HG02852 (cell line): ENCODE results near the gene KMT5B.

Experiments used
- ATAC-seq: cut with Tn5 transposase; IDR thresholded peaks from one replicate; pipeline ENCODE4 v1.9.1; 2021; ENCODE audit warnings: mild to moderate bottlenecking, moderate library complexity; ENCODE audit not compliant: unreplicated experiment

Gene KMT5B

GRCh38 chr11:68216171-68216938 is 3.3 kb upstream of the KMT5B start:
- ATAC-seq = no peak

GRCh38 chr11:68215524-68216170 is 2.6 kb upstream of the KMT5B start:
- ATAC-seq = no peak

DNA sequence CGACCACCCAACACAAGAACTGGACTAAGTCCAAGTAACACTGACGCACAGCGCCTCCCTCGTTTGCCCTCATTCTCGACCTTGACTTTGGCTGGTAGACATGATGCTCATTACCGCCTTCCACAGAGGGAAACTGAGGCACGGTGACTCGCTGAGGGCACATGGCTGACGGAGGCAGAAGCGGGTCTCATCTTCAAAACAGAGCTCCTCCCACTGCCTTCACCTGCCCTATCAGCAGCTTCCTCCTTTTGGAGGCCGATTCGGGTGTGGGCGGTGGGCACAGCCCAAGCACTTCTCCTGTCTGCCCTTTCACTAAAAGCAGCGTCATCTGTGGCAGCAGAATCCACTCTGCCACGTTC is 2.0 kb upstream of the KMT5B start:
- no peak for ATAC-seq

GRCh38 chr11:68214173-68215086 is 1.3 kb upstream of the KMT5B start:
- ATAC-seq = no peak

GRCh38 chr11:68213555-68214172 is 568 bp upstream of the KMT5B start:
- peak; percentile 46 for ATAC-seq

DNA sequence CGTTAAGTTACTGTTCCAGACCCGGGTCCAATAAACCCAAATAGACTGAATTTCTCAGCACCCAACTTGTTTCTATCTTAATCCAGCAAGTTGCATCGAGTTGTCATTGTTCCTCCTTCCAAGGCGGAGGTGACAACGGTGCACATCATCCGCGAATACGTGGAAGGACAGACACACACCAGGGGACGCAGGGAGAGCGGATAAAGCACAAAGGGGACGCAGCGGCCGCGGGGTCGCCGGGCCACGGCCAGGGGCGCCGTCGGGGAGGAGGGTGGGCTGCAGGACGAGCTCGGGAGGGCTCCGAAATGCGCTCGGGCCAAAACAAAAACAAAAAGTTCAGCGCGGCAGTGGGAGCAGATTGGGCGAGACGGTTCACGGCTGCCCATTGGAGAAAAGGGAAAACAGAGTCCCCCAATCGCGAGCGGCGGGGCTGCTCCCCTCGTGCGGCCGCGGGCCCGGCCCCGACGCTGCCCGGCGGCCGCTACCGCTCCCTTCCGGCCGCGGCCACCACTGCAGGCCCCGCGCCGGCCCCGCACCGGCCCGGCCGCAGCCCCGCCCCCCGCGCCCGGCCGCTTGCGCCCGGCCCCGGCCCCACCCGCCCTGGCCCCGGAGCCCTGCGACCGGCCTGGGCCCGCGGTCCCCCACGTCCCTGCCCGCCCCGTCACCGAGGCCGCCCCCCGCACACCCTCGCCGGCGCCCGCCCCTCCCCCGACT is 518 bp downstream of the KMT5B start:
- ATAC-seq = peak; percentile 46

GRCh38 chr11:68211546-68211945 is 1.6 kb downstream of the KMT5B start:
- ATAC-seq = no peak

- no peak for ATAC-seq
These were observed 6.9 kb downstream of the KMT5B start for GRCh38 chr11:68206211-68206610.

DNA sequence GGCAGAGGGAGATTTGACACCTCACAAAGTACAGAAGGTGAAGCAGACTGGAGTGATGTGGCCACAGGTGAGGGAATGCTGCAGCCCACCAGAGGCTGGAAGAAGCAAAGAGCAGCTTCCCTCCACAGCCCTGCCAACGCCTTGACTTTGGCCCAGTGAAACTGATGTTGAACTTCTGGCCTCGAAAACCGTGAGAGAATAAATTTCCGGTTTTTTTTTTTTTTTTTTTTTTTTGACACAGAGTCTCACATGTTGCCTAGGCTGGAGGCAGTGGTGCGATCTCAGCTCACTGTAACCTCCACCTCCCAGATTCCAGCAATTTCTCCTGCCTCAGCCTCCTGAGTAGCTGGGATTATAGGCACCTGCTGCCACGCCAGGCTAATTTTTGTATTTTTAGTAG is 8.7 kb downstream of the KMT5B start:
- ATAC-seq = no peak

DNA sequence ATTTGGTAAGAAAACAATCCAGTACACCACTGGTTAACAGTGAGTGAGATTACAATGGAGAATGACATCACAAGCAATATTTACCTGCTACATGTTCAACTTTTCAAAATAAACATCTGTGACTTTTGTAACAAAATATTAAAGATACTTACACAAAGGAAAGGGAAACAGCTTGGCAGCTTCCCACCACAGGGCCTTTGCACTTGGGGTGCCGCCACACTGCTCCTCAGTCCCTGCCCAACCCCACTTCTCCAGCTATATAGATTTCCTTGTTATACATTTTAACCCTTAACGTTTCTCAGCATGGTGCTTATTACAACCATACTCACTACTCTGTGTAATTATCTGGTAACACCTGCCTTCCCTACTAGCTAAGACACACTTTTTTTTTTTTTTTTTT is 10.9 kb downstream of the KMT5B start:
- ATAC-seq = no peak

GRCh38 chr11:68201492-68201891 is 11.6 kb downstream of the KMT5B start:
- ATAC-seq = no peak

GRCh38 chr11:68200639-68201038 is 12.5 kb downstream of the KMT5B start:
- ATAC-seq = no peak

DNA sequence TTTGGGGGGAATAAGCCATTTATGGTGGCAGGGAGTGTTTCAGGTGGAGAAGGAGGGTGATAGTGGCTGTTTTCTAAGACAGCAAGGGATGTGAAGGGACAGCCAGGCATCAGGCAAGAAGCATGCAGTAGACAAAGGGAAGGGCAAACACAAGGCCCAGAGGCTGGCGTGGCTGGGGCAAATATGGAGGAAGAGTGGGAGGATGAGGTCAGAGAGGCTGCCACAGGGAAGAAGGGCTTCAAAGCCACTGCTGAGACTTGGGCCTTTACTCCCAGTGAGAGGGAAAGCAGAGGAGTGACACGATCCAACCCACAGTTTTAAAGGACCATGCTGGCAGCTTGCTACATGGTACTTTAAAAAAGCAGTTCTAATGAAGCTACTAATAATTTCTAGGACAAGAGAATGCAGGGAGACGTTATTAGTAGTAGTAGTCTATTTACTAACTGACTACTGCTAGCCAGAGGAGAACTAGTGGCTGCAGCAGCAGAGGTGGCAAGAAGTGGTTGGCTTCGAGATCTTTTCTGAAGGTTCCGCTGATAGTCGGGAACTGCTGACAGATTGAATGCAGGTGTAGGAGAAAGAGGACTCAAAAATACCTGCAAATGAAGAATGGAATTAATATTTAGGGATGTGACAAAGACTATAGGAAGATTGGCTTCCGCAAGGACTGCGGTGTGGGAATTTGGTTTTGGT is 13.7 kb downstream of the KMT5B start:
- ATAC-seq = no peak

- no peak for ATAC-seq
These were observed 16.9 kb downstream of the KMT5B start for GRCh38 chr11:68196219-68196618.

DNA sequence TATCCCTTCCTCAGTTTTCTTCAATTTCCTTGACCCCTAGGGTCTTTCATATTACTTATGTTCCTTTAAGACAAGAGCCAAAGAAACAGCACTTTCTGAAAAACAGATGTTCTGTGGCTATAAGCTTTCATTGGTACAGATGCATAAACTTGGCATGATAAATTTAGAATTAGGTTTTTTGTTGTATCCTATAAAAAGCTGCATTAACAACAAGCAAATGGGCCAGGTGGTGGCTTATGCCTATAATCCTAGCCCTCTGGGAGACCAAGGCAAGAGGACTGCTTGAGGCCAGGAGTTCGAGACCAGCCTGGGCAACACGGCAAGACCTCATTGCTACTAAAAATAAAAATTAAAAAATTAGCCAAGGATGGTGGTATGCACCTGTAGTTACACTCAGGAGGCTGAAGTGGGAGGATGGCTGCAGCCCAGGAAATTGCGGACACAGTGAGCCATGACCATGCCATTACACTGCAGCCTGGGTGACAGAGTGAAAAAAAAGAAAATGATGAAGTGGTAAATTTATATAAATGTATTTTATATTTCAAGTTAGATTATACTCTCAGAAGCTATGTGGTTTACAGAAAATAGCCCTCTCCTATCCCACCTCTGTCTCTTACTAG is 18.3 kb downstream of the KMT5B start:
- no peak for ATAC-seq

- ATAC-seq = no peak
These were observed 20.1 kb downstream of the KMT5B start for GRCh38 chr11:68193018-68193417.

DNA sequence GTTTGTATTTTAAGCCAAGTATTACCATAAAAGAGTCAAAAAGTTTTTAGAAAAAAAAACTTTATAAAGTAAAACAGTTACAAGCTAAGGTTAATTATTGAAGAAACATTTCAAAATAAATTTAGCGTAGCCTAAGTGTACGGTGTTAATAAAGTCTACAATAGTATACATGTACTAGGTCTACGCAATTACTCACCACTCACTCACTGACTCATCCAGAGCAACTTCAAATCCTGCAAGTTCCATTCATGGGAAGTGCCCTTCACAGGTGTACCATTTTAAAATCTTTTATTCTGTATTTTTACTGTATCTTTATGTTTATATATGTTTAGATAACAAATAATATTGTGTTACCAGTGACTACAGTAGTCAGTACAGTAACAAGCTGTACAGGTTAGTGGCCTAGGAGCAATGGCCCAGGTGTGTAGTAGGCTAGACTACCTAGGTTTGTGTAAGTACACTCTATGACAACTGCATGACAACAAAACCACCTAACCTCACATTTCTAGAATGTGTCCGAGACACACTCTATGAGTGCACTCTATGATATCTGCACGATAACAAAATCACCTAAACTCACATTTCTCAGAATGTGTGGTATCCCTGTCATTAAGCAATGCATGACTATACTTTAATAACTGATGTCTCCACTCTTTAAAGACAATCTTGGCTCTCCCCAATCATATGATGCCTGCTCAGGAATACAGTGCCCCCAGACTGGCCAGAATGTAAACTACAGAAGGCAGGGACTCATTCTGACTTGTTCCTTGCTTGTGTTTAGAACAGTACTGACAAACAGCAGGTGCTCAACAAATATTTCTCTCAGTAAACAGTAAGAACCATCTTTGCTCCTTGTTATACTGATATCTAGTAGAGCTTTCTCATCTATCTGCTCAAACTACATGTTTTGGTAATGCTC is 21.2 kb downstream of the KMT5B start:
- ATAC-seq = no peak

DNA sequence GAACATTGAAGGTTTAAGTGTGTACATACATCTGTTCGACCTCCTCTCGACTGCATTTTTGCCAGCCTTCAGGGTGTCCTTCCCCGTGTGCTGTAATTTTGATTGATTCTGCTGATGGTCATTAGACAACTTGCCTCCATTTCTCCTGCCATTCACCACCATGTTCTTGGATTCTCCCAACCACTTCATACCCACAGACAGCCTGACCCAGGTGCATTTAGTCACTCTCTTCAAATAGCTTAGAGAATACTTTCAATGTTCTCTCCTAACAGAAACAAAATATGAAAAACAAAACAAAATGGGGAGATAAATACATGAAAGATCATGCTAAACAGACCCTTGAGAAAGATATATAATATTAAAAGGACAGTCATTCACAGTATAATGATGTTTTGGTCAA is 23.2 kb downstream of the KMT5B start:
- ATAC-seq = no peak

GRCh38 chr11:68189082-68189481 is 24.0 kb downstream of the KMT5B start:
- ATAC-seq = no peak
